ENCODE measurements around the gene TSEN2.

DNA sequence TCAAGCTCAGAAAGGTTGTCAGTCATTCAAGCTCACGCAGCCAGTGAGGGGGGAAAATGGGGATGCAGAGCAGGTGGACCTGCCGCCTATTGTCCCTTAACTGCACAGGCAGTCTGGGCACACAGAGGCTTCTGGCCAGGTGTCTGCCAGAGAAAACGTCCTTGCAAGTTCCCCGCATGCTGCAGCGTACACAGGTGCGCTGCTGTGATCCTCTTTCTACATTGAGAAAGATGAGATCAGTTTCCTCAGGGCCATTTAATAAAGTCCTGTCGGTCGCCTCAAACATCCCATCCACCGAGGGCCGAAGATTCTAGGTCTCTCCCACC, 445 bp upstream of the TSEN2 start:
- no peak for TF ChIP-seq POLR2A (IDR thresholded peaks at IDR 0.05; ENCODE audit: borderline replicate concordance, extremely low read depth, insufficient read depth, insufficient read length)
- TF ChIP-seq, protein P1, sequence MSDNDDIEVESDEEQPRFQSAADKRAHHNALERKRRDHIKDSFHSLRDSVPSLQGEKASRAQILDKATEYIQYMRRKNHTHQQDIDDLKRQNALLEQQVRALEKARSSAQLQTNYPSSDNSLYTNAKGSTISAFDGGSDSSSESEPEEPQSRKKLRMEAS (IDR thresholded peaks at IDR 0.05) = no peak
- TF ChIP-seq, protein P2, sequence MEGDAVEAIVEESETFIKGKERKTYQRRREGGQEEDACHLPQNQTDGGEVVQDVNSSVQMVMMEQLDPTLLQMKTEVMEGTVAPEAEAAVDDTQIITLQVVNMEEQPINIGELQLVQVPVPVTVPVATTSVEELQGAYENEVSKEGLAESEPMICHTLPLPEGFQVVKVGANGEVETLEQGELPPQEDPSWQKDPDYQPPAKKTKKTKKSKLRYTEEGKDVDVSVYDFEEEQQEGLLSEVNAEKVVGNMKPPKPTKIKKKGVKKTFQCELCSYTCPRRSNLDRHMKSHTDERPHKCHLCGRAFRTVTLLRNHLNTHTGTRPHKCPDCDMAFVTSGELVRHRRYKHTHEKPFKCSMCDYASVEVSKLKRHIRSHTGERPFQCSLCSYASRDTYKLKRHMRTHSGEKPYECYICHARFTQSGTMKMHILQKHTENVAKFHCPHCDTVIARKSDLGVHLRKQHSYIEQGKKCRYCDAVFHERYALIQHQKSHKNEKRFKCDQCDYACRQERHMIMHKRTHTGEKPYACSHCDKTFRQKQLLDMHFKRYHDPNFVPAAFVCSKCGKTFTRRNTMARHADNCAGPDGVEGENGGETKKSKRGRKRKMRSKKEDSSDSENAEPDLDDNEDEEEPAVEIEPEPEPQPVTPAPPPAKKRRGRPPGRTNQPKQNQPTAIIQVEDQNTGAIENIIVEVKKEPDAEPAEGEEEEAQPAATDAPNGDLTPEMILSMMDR (IDR thresholded peaks at IDR 0.05 in 2 of 3, conservative IDR thresholded peaks at IDR 0.05 in 1 of 3; ENCODE audit: borderline replicate concordance in 1 of 3, insufficient read depth in 1 of 3, low read depth in 2 of 3, low read length in 2 of 3) = no peak

Data from HCT116 (cell line).